Tibial nerve (tissue), 4 donors: Measurements from ENCODE around the gene AKR1A1. TPM values are rescaled to one million over a fixed set of nuclear protein-coding genes. Genes with fewer than 3 reads are reported as not detected.

Source experiments
- DNase-seq, 2 donors: peaks; one replicate each; pipeline ENCODE4 v3.0.0-alpha.2; 2019; ENCODE audit warnings: low spot score in 2 of 2
- H3K27ac ChIP-seq, 4 donors: fragments of 200-600 bp; sonication (generic) in 3 of 4; one replicate each; pipeline ENCODE4 v1.5.1; 2017 to 2019; ENCODE audit warnings: mild to moderate bottlenecking in 1 of 4
- H3K27me3 ChIP-seq, 2 donors: fragments of 200-600 bp; sonication (generic) in 1 of 2; one replicate each; pipeline versions ENCODE4 v1.5.1 to v1.6.0; 2017 to 2019
- H3K36me3 ChIP-seq, 3 donors: fragments of 200-600 bp; sonication (generic); one replicate each; pipeline ENCODE4 v1.5.1; 2018 to 2019
- H3K4me1 ChIP-seq, 4 donors: fragments of 200-600 bp; sonication (generic) in 3 of 4; one replicate each; pipeline ENCODE4 v1.5.1; 2017 to 2019
- H3K4me3 ChIP-seq, 4 donors: fragments of 200-600 bp; sonication (generic) in 3 of 4; one replicate each; pipeline ENCODE4 v1.5.1; 2017 to 2019; ENCODE audit warnings: mild to moderate bottlenecking in 1 of 4, moderate library complexity in 1 of 4
- H3K9me3 ChIP-seq, 4 donors: fragments of 200-600 bp; sonication (generic) in 3 of 4; one replicate each; pipeline ENCODE4 v1.5.1; 2017 to 2019
- CTCF ChIP-seq, 5 experiments: fragments of 200-600 bp in 3 of 5; fragments of 450-650 bp in 2 of 5; sonication (generic) in 3 of 5; IDR thresholded peaks; one replicate each; pipeline ENCODE4 v1.5.1; 2016 to 2019; ENCODE audit warnings: antibody characterized with exemption in 5 of 5, mild to moderate bottlenecking in 3 of 5, moderate library complexity in 2 of 5
- EP300 ChIP-seq, 2 donors: sonication (generic); formaldehyde crosslinking; IDR thresholded peaks; one replicate each; pipeline ENCODE4 v1.6.1; 2017; ENCODE audit warnings: antibody characterized with exemption in 2 of 2, mild to moderate bottlenecking in 1 of 2
- POLR2A ChIP-seq, 2 donors: fragments of 450-650 bp; IDR thresholded peaks; one replicate each; pipeline ENCODE4 v1.6.1; 2017; ENCODE audit warnings: antibody characterized with exemption in 2 of 2, mild to moderate bottlenecking in 2 of 2, moderate library complexity in 2 of 2
- WGBS, 2 donors: methylation state at CpG; one replicate each; pipeline ENCODE4 v1.1.5; 2018; 5-methylcytosine and 5-hydroxymethylcytosine counted together
- total RNA-seq, 4 donors: library from RNA; depleted of rRNA; stranded (reverse); fragments of >200 nt; gene quantifications; one replicate each; pipeline ENCODE4 v1.1.0, GENCODE V29; 2016

Gene AKR1A1
- 10 to 100 TPM; 53.1 to 69.5 (median 63.5) TPM for total RNA-seq

GRCh38 chr1:45550401-45551351 is at the start of gene AKR1A1:
Gene AKR1A1, plus strand, starts transcription at chr1:45550826. Its CDS starts 10,969 bp downstream, at chr1:45561795.
- peak; percentile 74 to 80 for DNase-seq
- Histone ChIP-seq H3K27me3 (no peaks in the 10 kb centered on the region), H3K4me1 (peaks cover 0 to 15% (median 9%) of the 10 kb centered on the region in 4 donors), H3K36me3 (peaks cover 0 to 14% (median 0%) of the 10 kb centered on the region in 3 donors), H3K4me3 (peak within 1 kb of the TSS; percentile 49 to 85 (median 60)), H3K9me3 (no peaks in the 10 kb centered on the region), H3K27ac (peak within 1 kb of the TSS; percentile 71 to 98 (median 90))
- 1 to 2% methylated on average over 44 to 47 of the region's 47 CpGs for WGBS, 2 donors
- TF ChIP-seq POLR2A (IDR thresholded peaks at IDR 0.05) (peak in 1 of 2 donors; percentile 62), EP300 (IDR thresholded peaks at IDR 0.05) (peak; percentile 70 to 92), CTCF (IDR thresholded peaks at IDR 0.05) (peak in 2 of 5 experiments; percentile 43 to 54)

DNA sequence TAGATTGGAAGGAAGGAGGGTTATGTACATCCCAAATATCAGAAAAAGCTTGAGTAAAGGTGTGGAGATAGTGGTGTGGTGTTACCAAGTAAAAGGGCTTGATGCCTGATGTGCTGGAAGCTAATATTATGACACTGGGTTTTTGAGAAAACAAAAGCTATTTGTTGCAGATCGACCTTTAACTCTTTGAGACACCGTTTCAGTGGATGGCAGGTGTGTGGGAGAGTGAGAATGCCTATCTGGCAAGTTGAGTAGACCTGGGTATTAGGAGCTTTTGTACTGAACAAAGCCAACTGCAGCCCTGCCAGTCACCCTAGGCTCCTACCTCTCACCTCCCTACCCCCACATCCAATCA is 49.1 kb upstream of the AKR1A1 start:
- Histone ChIP-seq H3K27me3 (no peaks in the 10 kb centered on the region), H3K4me3 (no peak overlapping the region), H3K27ac (no peak overlapping the region), H3K9me3 (no peaks in the 10 kb centered on the region), H3K4me1 (peaks cover 0 to 25% (median 18%) of the 10 kb centered on the region in 4 donors), H3K36me3 (peaks cover 0 to 6% (median 0%) of the 10 kb centered on the region in 3 donors)
- 55 to 59% methylated on average over 2 of the region's 2 CpGs for WGBS, 2 donors
- DNase-seq: no peak
- TF ChIP-seq POLR2A (IDR thresholded peaks at IDR 0.05): no peak
- TF ChIP-seq CTCF (IDR thresholded peaks at IDR 0.05): no peak
- TF ChIP-seq EP300 (IDR thresholded peaks at IDR 0.05): no peak

GRCh38 chr1:45503462-45504360 is 46.9 kb upstream of the AKR1A1 start:
- no peaks in the 10 kb centered on the region for H3K9me3 ChIP-seq
- H3K4me1 ChIP-seq: peaks cover 0 to 27% (median 16%) of the 10 kb centered on the region in 4 donors
- no peak overlapping the region for H3K27ac ChIP-seq
- peaks cover 0 to 20% (median 0%) of the 10 kb centered on the region in 3 donors for H3K36me3 ChIP-seq
- 91 to 92% methylated on average over 14 of the region's 14 CpGs for WGBS, 2 donors
- no peaks in the 10 kb centered on the region for H3K27me3 ChIP-seq
- no peak overlapping the region for H3K4me3 ChIP-seq
- no peak for DNase-seq
- no peak for TF ChIP-seq CTCF (IDR thresholded peaks at IDR 0.05)
- no peak for TF ChIP-seq POLR2A (IDR thresholded peaks at IDR 0.05)
- TF ChIP-seq EP300 (IDR thresholded peaks at IDR 0.05): no peak

- WGBS, 2 donors: 93 to 98% methylated on average over 6 of the region's 6 CpGs
These were observed 43.4 kb upstream of the AKR1A1 start for GRCh38 chr1:45507195-45507594.

More at GRCh38 chr1:45507195-45507594, 43.4 kb upstream of the AKR1A1 start:
- Histone ChIP-seq H3K4me1 (peaks cover 0 to 33% (median 8%) of the 10 kb centered on the region in 4 donors), H3K9me3 (no peaks in the 10 kb centered on the region), H3K27ac (peak overlapping the region in 1 of 4 donors; percentile 3), H3K36me3 (peaks cover 0 to 53% (median 9%) of the 10 kb centered on the region in 3 donors), H3K27me3 (no peaks in the 10 kb centered on the region), H3K4me3 (no peak overlapping the region)
- DNase-seq: no peak
- TF ChIP-seq POLR2A (IDR thresholded peaks at IDR 0.05) (no peak), EP300 (IDR thresholded peaks at IDR 0.05) (no peak), CTCF (IDR thresholded peaks at IDR 0.05) (no peak)
